Skeletal muscle cell (primary cell): ENCODE data around the gene PTPRE.

Experiments
- DNase-seq: peaks from one replicate; pipeline ENCODE4 v3.0.0-alpha.2; 2010; ENCODE audit warnings: low read depth
- H3K4me3 ChIP-seq: 2 replicates; pipeline ENCODE4 v1.5.1; 2011; ENCODE audit warnings: low read depth, mild to moderate bottlenecking, control low read depth, low read length, moderate library complexity

PTPRE gene

GRCh38 chr10:128047991-128048818 lies 141.3 kb downstream of the PTPRE start:
- DNase-seq, result no peak
- no peak overlapping the region for H3K4me3 ChIP-seq

GRCh38 chr10:128048819-128049210 lies 141.9 kb downstream of the PTPRE start:
- H3K4me3 ChIP-seq, result no peak overlapping the region
- DNase-seq, result no peak

GRCh38 chr10:128049226-128050120 lies 142.6 kb downstream of the PTPRE start:
- H3K4me3 ChIP-seq, result no peak overlapping the region
- DNase-seq, result no peak

GRCh38 chr10:128050121-128050516 lies 143.2 kb downstream of the PTPRE start:
- H3K4me3 ChIP-seq, result no peak overlapping the region
- DNase-seq, result no peak

- no peak overlapping the region for H3K4me3 ChIP-seq
- no peak for DNase-seq
These were observed 144.0 kb downstream of the PTPRE start for GRCh38 chr10:128050936-128051335.

GRCh38 chr10:128051548-128051947 lies 144.6 kb downstream of the PTPRE start:
- DNase-seq, result no peak
- H3K4me3 ChIP-seq, result no peak overlapping the region

GRCh38 chr10:128052696-128053095 lies 145.8 kb downstream of the PTPRE start:
- H3K4me3 ChIP-seq, result no peak overlapping the region
- DNase-seq, result no peak

- DNase-seq, result no peak
- H3K4me3 ChIP-seq, result no peak overlapping the region
These were observed 146.5 kb downstream of the PTPRE start for GRCh38 chr10:128053356-128053755.

GRCh38 chr10:128054163-128054970 lies 147.5 kb downstream of the PTPRE start:
- no peak overlapping the region for H3K4me3 ChIP-seq
- no peak for DNase-seq

- DNase-seq, result no peak
- no peak overlapping the region for H3K4me3 ChIP-seq
These were observed 148.4 kb downstream of the PTPRE start for GRCh38 chr10:128055061-128055868.

GRCh38 chr10:128056303-128057050 lies 149.6 kb downstream of the PTPRE start:
- no peak for DNase-seq
- H3K4me3 ChIP-seq, result no peak overlapping the region

- DNase-seq, result no peak
- H3K4me3 ChIP-seq, result no peak overlapping the region
These were observed 151.3 kb downstream of the PTPRE start for GRCh38 chr10:128058106-128058749.

- DNase-seq, result no peak
- H3K4me3 ChIP-seq, result no peak overlapping the region
These were observed 151.8 kb downstream of the PTPRE start for GRCh38 chr10:128058750-128059134.

GRCh38 chr10:128059266-128059981 lies 152.5 kb downstream of the PTPRE start:
- no peak for DNase-seq
- H3K4me3 ChIP-seq, result no peak overlapping the region

GRCh38 chr10:128059982-128060293 lies 153.0 kb downstream of the PTPRE start:
- no peak overlapping the region for H3K4me3 ChIP-seq
- no peak for DNase-seq

- no peak overlapping the region for H3K4me3 ChIP-seq
These were observed 153.7 kb downstream of the PTPRE start for GRCh38 chr10:128060341-128061250.

More at GRCh38 chr10:128060341-128061250, 153.7 kb downstream of the PTPRE start:
- DNase-seq, result no peak
